Skeletal muscle cell (primary cell): Measurements from ENCODE around the gene SMARCE1.
"Not testable (repeated sequence)": the region's sequence is repeated elsewhere in the genome, so short reads cannot be mapped to it uniquely, and the experiment has no call there.

Experiments used
- DNase-seq: peaks from one replicate; pipeline ENCODE4 v3.0.0-alpha.2; 2010; ENCODE audit warnings: low read depth
- H3K4me3 ChIP-seq: 2 replicates; pipeline ENCODE4 v1.5.1; 2011; ENCODE audit warnings: low read depth, mild to moderate bottlenecking, control low read depth, low read length, moderate library complexity

SMARCE1 gene

DNA sequence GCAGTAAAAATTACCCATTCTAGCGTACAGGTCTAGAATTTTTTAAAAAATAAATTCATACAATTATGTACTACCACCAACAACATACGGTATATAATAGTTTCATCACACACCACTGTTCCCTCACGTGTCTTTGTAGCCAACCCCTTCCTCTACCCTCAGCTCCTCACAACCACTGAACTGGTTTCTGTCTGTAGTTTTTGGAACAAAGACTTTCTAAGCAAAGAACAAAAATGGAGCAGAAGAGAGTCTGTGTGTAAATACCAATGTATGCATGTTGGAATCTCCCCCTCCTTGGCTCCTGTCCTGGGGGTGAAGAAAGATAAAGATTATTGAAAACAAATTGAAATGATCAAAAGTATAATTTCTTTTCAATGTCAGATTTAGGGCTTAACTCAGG, 50.5 kb downstream of the SMARCE1 start:
- DNase-seq = no peak
- H3K4me3 ChIP-seq = no peak overlapping the region

DNA sequence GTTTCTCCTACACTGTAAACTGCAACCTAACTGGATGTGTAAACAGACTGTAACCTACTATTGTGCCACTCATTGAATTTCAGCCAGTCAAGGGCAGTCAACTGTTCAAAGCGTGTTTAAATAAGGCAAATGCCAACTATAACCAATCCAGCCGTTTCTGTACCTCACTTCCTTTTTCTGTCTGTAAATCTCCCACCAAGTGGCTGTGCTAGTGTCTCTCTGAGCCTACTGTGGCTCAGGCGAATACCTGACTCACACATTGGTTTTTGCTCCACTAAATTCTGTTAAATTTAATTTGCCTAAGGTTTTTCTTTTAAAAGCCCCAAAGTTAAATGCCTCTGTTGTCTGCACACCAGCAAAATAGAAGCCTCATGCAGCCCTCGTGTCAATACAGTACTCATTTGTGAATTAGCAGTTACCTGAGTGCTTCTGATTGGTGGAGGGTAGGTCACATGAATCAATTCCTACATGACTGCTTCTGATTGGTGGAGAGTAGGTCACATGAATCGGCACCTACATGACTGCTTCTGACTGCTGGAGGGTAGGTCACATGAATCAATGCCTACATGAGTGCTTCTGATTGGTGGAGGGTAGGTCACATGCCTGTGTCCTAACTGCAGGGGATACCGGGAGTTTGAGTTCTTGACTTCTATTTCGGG, 51.2 kb downstream of the SMARCE1 start:
- DNase-seq = no peak
- H3K4me3 ChIP-seq = no peak overlapping the region

DNA sequence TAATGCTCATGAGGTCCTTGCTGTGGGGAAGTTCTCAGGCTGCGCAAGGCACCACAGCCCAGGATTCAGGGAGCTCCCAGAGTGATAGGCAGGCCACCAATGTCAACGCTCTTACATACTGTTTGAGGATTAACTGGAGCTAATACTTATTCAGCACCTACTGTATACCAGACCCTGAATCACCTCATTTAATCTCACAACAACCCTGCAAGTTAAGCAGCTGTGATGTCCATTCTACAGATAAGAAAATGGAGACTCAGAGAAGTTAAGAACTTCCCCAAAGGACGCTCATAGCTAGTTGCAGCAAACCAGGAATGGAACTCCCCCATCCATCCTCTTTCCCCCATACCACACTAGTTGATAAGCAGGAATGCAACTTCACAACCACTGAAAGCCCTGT, 56.9 kb downstream of the SMARCE1 start:
- no peak for DNase-seq
- no peak overlapping the region for H3K4me3 ChIP-seq

DNA sequence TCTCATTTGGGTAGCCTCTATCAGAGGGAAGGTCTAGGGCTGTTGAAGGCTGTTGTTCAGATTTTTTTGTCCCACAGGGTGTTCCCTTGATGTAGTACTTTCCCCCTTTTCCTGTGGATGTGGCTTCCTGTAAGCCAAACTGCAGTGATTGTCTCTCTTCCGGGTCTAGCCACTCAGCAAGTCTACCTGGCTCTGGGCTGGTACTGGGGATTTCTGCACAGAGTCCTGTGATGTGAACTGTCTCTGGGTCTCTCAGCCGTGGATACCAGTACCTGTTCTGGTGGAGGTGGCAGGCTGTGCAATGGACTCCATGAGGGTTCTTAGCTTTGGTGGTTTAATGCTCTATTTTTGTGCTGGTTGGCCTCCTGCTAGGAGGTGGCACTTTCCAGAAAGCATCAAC, 59.1 kb downstream of the SMARCE1 start:
- no peak overlapping the region for H3K4me3 ChIP-seq
- no peak for DNase-seq

DNA sequence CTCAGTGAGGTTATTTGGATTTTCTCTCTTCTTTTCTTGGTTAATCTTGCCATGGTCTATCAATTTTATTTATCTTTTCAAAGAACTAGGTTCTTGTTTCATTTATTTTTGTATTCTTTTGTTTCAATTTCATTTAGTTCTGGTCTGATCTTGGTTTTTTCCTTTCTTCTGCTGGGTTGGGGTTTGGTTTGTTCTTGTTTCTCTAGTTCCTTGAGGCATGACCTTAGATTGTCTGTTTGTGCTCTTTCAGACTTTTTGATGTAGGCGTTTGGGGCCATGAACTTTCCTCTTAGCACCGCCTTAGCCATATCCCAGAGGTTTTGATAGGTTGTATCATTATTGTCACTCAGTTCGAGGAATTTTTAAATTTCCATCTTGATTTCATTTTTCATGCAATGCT, 61.4 kb downstream of the SMARCE1 start:
- H3K4me3 ChIP-seq, DNase-seq: not testable (repeated sequence)

DNA sequence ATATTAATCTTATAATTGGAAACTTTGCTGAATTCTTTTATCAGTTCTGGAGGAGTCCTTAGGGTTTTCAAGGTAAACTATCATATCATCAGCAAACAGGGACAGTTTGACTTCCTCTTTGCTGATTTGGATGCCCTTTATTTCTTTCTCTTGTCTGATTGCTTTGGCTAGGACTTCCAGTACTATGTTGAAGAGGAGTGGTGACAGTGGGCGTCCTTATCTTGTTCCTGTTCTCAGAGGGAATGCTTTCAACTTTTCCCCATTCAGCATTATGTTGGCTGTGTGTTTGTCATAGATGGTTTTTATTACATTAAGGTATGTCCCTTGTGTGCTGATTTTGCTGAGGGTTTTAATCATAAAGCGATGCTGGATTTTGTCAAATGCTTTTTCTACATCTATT, 62.7 kb downstream of the SMARCE1 start:
- not testable (repeated sequence) for H3K4me3 ChIP-seq, DNase-seq

DNA sequence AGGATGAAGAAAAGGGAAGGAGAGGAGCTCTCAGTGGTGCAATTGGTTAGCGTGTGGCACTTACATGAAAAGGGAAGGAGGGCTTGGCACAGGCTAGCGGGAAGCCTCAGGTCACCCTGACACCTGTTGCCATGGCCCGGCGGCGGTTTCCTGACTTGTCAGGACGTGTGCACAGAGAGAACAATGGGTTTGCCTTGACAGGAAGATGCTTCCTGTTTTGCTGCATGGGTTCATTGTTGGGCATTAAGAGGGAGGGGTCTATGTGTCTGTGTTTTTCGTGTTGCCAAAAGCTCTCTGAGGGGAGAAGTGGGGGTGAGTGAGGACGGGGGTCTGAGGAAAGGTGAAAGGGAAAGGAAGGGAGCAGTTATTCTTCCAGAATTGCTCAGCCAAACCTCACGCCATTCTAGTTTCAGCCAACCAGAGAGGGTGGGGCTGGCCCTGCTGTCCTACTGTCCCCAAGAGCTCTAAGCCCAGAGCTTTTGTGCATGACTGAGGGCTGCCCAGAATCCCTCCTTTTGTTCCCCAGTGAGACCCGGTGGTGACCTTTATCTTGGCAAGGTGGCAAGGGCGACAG, 65.2 kb downstream of the SMARCE1 start:
- H3K4me3 ChIP-seq = no peak overlapping the region
- DNase-seq = no peak

DNA sequence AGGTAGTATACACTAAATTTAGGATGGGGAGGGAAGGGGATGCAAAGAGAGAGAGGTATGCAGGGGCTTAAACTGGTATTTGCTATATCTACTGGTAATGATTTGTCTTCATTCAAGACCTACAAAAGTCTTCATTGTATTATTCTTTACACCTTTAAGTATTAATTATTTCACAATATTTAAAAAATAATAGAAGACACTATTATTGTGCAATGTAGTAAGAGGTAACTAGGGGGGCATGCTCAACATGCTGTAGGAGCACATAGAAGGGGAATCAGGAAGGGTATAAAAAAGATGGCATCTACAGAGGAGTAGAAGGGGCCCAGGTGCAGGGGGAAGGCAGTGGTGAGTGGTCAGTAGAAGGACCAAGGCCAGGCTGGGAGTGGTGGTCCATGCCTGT, 67.5 kb downstream of the SMARCE1 start:
- DNase-seq = no peak
- H3K4me3 ChIP-seq = no peak overlapping the region

DNA sequence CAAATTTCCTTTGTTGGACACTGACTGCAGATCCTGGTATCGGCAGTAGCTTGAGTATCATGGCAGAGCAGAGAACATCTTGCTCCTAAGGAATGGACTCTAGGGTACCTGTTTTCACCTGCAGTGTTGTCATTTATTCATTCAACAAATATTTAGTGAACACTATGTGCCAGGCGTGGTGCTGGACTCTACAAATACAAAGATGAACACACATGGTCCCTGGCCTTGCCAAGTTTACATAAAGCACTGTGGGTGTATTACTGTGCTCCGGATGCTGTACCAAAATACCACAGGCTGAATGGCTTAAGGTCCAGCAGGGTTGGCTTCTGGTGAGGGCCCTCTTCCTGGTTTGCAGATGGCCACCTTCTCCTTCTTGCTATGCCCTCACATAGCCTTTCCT, 68.1 kb downstream of the SMARCE1 start:
- H3K4me3 ChIP-seq = no peak overlapping the region
- no peak for DNase-seq

DNA sequence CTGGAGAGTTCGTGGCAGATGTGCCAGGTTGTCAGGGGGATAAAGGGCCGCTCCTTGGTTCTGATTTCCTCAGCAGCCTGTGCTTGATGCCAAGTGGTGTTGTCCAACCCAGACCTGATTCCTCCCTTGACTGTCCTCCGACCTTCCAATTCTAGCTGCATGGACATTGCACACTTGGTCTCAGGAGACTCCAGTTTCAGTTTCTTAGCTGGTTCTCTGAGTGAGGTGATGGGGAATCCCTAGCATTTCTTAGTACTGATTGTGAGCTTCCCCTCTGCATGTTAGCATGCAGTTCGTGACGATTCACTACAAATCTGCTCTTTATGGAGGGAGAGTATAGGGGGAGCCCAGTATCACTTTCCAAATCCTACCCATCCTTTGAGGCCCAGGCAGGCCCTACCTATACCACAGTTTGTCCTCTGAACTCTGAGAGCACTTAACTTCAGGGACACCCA, 70.0 kb downstream of the SMARCE1 start:
- H3K4me3 ChIP-seq = no peak overlapping the region
- DNase-seq = no peak

DNA sequence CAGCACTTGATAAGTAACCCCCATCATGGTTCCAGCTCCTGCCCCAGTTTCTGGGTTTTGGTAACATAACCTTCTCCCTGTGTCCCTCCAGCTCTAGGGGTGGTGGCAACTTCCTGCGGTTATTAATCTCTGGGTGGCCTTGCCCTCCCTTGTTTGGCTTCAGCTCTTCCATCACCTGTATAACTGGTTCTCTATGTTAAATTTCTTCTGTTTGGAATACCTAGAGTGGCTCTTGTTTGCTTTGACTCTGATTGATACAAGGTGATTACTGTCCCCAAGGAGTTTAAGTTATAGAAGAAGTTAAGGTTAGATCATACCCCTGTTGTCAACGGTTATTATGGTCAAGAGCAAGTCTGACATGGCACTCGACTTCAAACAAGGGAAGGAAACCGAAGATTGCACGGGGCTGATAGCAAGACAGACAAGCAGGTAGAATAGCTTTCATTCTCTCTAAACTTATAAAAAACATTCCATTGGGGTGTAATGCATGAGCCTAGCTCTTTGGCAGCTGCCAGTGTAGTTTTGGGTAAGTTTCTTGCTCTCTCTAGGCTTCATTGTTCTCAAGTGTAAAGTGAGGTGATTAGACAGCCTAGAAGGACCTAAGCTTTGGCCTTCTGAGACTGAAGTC, 71.4 kb downstream of the SMARCE1 start:
- DNase-seq = no peak
- no peak overlapping the region for H3K4me3 ChIP-seq
